Cardiac fibroblast (primary cell): Measurements from ENCODE around the gene USP22.

Experiments
- DNase-seq, 2 donors: peaks; one replicate each; pipeline versions ENCODE4 v3.0.0 to v3.0.0-alpha.2; 2010; ENCODE audit warnings: low read depth in 2 of 2
- H3K4me3 ChIP-seq, 2 donors: replicated peaks in 1 of 2; 1 replicate in 1 of 2; 2 replicates in 1 of 2; pipeline ENCODE4 v1.5.1; 2011; ENCODE audit warnings: low read depth in 2 of 2, low read length in 2 of 2, mild to moderate bottlenecking in 2 of 2, moderate library complexity in 1 of 2
- TF ChIP-seq, protein P1 (sequence below): IDR thresholded peaks from one replicate; pipeline ENCODE4 v1.5.1; 2011; ENCODE audit warnings: low read depth, mild to moderate bottlenecking, low read length, inconsistent platforms

The USP22 gene

DNA sequence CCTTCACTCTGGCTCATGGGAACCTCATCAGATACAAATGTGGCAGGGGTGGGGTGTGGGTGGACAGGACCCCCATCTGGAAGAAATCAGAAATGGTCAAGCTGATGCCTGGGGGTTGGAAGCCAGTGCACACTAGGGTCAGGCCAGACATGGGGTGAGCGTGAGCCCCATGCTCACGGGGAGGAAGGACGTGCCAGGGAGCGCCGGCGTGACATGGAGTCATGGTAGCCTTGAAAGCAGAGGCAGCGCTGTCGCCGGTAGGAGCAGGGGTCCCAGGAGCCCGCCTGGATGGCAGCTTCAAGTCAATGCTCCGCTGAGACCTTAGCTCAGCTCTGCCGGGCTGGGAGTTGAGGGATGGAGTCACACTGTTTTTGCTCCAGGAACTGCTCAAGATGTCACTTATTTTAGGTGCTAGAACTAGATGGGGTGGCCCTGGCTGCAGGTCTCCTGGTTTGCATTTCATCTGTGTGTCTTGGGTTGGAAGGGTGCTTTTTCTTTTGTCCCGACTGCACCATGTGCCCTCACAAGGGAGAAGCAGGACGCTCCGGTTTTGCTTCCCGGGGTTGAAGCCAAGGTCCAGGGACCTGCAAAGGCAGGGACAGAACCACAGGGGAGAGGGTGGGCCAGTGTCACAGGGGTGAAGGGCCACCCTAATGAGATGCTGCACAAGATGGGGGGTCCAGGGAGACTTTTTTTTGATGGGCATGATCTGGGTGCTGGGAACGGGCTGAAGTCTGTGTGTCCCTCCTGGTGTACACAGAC lies 51.4 kb downstream of the USP22 start:
- TF ChIP-seq, protein P1, sequence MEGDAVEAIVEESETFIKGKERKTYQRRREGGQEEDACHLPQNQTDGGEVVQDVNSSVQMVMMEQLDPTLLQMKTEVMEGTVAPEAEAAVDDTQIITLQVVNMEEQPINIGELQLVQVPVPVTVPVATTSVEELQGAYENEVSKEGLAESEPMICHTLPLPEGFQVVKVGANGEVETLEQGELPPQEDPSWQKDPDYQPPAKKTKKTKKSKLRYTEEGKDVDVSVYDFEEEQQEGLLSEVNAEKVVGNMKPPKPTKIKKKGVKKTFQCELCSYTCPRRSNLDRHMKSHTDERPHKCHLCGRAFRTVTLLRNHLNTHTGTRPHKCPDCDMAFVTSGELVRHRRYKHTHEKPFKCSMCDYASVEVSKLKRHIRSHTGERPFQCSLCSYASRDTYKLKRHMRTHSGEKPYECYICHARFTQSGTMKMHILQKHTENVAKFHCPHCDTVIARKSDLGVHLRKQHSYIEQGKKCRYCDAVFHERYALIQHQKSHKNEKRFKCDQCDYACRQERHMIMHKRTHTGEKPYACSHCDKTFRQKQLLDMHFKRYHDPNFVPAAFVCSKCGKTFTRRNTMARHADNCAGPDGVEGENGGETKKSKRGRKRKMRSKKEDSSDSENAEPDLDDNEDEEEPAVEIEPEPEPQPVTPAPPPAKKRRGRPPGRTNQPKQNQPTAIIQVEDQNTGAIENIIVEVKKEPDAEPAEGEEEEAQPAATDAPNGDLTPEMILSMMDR = no peak
- no peak for DNase-seq
- no peak overlapping the region for H3K4me3 ChIP-seq

DNA sequence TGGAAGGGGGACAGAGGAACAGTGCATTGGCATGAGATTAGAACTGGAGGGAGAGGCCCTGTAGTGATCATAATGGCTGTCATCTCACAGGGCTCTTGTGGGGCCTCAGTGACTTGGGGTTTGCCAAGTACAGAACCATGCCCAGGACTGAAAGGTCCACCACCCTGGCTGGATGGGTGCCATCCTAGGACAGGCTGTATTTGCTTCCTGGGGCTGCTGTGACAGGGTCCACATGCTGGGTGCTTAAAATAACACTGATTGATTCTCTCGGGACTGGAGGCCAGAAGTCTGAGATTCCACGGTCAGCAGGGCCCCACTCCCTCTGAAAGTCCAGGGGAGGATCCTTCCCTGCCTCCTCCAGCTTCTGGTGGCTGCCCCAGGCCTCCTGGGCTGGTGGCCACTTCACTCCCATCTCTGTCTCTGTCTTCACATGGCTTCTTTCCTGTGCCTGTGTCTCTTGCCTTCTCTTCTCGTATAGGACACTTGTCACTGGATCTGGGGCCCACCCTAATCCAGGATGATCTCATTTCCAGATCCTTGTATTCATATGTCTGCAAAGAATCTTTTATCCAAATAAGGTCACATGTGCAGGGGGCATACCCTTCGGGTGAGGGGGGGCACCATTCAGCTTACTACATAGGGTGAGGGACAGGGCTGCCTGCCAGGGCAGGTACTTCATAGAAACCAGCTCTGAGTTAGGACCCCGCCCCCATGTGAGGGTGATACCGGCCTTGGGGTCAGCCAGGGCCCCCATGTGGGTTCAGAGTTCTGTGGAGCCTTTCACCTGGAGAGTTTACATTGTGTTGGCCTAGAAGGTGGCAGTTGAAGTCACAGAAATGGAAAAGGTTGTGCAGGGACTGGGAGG lies 52.6 kb downstream of the USP22 start:
- TF ChIP-seq, protein P1 = no peak
- H3K4me3 ChIP-seq = no peak overlapping the region
- no peak for DNase-seq

DNA sequence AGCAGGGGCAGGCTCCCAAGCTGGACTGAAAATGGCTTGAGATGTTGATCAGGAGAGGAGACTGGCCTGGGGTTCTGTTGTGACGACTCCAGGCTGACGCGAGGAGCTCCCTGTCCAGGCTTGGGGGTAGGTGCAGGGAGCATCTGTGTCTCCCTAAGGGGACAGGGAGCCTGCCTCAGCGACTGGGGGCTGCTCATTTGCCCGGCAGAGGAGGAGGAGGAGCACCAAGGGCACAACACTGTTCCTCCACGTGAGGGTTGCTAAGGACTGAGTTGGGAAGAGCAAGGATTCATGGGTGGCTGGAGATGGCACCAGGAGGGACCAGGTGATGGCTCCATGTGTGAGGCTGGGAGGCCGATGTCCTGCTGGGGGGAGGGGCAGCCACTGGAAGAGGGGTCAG lies 53.3 kb downstream of the USP22 start:
- H3K4me3 ChIP-seq = no peak overlapping the region

DNA sequence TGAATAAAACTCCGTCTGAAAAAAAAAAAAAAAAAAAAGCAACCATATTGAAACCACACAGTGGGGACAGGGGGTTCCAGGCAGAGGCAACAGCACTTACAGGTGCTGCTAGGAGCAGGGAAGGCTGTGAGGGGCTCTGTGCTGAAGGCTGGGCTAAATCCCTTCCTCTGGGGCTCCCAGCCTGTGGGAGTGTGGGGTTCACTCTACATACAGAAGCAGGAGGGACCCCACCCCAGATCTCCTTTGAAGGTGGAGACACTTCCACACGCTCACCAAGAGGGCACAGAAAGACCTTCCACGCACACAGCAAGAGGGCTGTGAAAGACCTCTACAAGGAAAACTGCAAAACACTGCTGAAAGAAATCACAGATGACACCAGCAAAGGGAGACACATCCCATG lies 53.9 kb downstream of the USP22 start:
- no peak for DNase-seq
- TF ChIP-seq, protein P1 = no peak

More for the DNA sequence above, 53.3 kb downstream of the USP22 start:
- no peak for DNase-seq
- TF ChIP-seq, protein P1 = no peak

DNA sequence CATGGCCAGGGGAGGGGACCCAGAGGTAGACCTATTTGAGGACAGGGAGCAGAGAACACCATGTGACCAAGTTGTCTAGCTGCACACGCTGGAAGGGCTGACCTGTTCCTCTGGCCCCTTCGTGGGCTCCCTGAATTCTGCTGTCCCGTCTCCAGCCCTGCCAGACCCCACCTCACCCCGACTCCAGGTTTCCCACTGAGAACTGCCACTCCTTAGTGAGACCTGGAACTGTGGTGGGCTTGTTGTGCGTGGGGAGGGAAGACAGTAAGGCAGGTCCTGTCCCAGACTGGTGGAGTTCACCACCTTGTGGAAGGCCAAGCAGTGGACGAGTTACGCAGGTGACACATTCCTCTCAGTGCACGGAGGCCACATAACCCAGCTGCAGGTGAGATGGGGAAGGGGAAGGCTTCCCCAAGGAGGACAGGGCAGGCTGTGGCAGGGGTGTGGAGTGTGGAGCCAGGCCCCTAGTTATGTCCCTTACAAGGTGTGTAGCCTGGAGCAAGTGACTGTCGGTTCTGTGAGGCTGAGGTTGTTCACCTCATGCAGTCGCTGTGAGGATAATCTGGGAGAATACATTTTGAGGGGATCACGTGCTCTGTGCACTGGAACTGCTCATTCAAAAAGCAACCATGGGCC lies 54.7 kb downstream of the USP22 start:
- no peak overlapping the region for H3K4me3 ChIP-seq
- TF ChIP-seq, protein P1 = no peak
- DNase-seq = no peak

More for the DNA sequence above, 53.9 kb downstream of the USP22 start:
- no peak overlapping the region for H3K4me3 ChIP-seq

DNA sequence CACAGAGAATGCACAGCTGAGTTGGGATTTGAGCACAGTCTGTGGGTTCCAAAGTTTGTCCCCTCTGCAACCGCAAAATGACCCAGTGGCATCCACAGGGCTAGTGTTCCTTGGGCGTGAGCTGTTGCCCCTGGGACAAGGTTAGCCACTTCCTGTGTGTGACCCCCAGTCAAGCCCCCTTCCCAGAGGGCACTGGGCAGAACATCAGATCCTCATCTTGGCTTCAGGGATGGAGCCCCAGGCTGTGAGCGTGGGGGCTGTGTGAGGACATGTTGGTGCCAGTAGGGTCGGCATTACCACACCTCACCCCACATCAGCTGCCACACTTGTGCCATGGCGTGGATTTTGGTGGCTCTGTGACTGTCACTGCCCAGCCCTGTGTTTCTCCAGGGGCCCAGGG lies 55.3 kb downstream of the USP22 start:
- H3K4me3 ChIP-seq = no peak overlapping the region
- TF ChIP-seq, protein P1 = no peak

More for the DNA sequence above, 55.3 kb downstream of the USP22 start:
- no peak for DNase-seq
